ENCODE results near the gene FGF8.

The FGF8 gene

GRCh38 chr10:101778151-101778780, 2.4 kb upstream of the FGF8 start (continued):
- TF ChIP-seq CREB5 (CRISPR knock-in tag; IDR thresholded peaks at IDR 0.05; ENCODE audit: low read depth): no peak
- TF ChIP-seq GLIS3 (CRISPR knock-in tag; IDR thresholded peaks at IDR 0.05): no peak
- no peak for TF ChIP-seq ARNTL (CRISPR knock-in tag; IDR thresholded peaks at IDR 0.05; ENCODE audit: borderline replicate concordance, low read depth)

DNA sequence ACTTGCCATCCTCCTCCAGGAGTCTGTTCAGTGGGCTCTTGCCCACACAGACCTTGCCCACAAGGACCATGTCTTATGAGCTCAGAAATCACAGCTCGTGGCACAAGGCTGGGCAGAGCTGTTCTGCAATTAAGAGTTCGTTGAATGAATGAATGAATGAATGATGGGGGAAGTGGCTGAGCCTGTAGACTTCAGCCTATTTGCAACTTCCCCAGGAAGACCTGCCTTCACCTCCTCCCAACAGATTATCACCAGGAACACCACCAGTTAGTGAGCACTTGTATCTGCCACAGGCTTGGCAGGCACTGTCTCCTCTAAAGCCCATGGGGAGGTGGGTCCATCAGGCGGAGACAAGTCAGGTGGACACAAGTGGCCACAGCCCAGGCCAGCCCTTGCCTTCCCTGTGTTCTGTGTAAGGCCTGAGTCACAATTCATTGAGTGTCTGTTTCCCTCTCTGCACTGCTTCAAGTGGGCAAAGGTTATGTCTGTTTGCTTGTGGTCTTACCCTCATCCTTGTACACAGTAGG, 1.8 kb upstream of the FGF8 start:
- TF ChIP-seq TCF4 (CRISPR knock-in tag; IDR thresholded peaks at IDR 0.05; ENCODE audit: borderline replicate concordance) (no peak), ZFP3 (CRISPR knock-in tag; IDR thresholded peaks at IDR 0.05) (no peak), ZNF70 (CRISPR knock-in tag; IDR thresholded peaks at IDR 0.05) (no peak)
- no peak for ATAC-seq

- TF ChIP-seq CREB5 (CRISPR knock-in tag; IDR thresholded peaks at IDR 0.05; ENCODE audit: low read depth): no peak
- TF ChIP-seq RARB (CRISPR knock-in tag; IDR thresholded peaks at IDR 0.05): no peak
- TF ChIP-seq, protein P1, sequence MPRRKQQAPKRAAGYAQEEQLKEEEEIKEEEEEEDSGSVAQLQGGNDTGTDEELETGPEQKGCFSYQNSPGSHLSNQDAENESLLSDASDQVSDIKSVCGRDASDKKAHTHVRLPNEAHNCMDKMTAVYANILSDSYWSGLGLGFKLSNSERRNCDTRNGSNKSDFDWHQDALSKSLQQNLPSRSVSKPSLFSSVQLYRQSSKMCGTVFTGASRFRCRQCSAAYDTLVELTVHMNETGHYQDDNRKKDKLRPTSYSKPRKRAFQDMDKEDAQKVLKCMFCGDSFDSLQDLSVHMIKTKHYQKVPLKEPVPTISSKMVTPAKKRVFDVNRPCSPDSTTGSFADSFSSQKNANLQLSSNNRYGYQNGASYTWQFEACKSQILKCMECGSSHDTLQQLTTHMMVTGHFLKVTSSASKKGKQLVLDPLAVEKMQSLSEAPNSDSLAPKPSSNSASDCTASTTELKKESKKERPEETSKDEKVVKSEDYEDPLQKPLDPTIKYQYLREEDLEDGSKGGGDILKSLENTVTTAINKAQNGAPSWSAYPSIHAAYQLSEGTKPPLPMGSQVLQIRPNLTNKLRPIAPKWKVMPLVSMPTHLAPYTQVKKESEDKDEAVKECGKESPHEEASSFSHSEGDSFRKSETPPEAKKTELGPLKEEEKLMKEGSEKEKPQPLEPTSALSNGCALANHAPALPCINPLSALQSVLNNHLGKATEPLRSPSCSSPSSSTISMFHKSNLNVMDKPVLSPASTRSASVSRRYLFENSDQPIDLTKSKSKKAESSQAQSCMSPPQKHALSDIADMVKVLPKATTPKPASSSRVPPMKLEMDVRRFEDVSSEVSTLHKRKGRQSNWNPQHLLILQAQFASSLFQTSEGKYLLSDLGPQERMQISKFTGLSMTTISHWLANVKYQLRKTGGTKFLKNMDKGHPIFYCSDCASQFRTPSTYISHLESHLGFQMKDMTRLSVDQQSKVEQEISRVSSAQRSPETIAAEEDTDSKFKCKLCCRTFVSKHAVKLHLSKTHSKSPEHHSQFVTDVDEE (CRISPR knock-in tag; IDR thresholded peaks at IDR 0.05): no peak
- no peak for ATAC-seq
These were observed 375 bp upstream of the FGF8 start for GRCh38 chr10:101776161-101776817.

DNA sequence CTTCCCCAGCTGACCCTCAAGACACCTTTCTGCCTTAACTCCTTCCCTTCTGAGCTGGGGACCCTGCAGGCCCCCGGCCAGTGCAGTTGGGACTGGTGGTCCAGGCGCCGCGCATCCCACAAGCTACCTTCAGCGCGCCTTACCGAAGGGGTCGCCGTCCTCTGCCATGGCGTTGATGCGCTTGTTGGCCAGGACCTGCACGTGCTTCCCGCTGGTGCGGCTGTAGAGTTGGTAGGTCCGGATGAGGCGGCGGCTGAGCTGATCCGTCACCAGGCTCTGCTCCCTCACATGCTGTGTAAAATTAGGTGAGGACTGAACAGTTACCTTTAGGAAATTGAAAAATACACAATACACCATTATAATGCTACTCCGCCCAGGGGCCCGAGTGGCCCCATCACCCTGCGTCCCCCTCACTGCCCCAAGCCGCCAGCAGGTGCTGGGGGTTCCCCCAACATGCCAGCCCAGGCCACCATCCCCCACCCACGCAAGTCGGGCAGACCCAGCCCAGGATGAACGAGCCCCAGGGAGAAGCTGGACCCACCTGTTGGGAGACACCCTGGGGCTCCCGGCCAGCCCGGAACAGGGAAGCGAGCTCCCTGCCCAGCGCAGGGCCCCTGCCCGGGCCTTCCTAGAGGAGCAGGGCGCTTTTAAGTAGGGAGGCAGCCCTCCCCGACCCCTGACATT, 1.2 kb downstream of the FGF8 start:
- ATAC-seq: no peak
- TF ChIP-seq ZFP30 (CRISPR knock-in tag; IDR thresholded peaks at IDR 0.05) (no peak), PPARA (CRISPR knock-in tag; IDR thresholded peaks at IDR 0.05; ENCODE audit: borderline replicate concordance) (no peak), BACH2 (CRISPR knock-in tag; IDR thresholded peaks at IDR 0.05; ENCODE audit: borderline replicate concordance) (no peak), ZFP3 (CRISPR knock-in tag; IDR thresholded peaks at IDR 0.05) (no peak), OSR1 (CRISPR knock-in tag; IDR thresholded peaks at IDR 0.05) (no peak), ZNF8 (CRISPR knock-in tag; IDR thresholded peaks at IDR 0.05) (no peak), ZNF565 (CRISPR knock-in tag; conservative IDR thresholded peaks at IDR 0.05; ENCODE audit: low read depth) (no peak), SNAI2 (CRISPR knock-in tag; IDR thresholded peaks at IDR 0.05) (no peak), TOX (CRISPR knock-in tag; IDR thresholded peaks at IDR 0.05; ENCODE audit: borderline replicate concordance) (no peak), CSDC2 (CRISPR knock-in tag; IDR thresholded peaks at IDR 0.05) (no peak), GLIS3 (CRISPR knock-in tag; IDR thresholded peaks at IDR 0.05) (no peak), ZC3H10 (CRISPR knock-in tag; IDR thresholded peaks at IDR 0.05) (no peak), ESRRG (CRISPR knock-in tag; IDR thresholded peaks at IDR 0.05) (no peak)
- TF ChIP-seq, protein P1 (CRISPR knock-in tag; IDR thresholded peaks at IDR 0.05): no peak
- TF ChIP-seq, protein P2, sequence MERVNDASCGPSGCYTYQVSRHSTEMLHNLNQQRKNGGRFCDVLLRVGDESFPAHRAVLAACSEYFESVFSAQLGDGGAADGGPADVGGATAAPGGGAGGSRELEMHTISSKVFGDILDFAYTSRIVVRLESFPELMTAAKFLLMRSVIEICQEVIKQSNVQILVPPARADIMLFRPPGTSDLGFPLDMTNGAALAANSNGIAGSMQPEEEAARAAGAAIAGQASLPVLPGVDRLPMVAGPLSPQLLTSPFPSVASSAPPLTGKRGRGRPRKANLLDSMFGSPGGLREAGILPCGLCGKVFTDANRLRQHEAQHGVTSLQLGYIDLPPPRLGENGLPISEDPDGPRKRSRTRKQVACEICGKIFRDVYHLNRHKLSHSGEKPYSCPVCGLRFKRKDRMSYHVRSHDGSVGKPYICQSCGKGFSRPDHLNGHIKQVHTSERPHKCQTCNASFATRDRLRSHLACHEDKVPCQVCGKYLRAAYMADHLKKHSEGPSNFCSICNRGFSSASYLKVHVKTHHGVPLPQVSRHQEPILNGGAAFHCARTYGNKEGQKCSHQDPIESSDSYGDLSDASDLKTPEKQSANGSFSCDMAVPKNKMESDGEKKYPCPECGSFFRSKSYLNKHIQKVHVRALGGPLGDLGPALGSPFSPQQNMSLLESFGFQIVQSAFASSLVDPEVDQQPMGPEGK (CRISPR knock-in tag; IDR thresholded peaks at IDR 0.05; ENCODE audit: borderline replicate concordance): no peak
- TF ChIP-seq, protein P3, sequence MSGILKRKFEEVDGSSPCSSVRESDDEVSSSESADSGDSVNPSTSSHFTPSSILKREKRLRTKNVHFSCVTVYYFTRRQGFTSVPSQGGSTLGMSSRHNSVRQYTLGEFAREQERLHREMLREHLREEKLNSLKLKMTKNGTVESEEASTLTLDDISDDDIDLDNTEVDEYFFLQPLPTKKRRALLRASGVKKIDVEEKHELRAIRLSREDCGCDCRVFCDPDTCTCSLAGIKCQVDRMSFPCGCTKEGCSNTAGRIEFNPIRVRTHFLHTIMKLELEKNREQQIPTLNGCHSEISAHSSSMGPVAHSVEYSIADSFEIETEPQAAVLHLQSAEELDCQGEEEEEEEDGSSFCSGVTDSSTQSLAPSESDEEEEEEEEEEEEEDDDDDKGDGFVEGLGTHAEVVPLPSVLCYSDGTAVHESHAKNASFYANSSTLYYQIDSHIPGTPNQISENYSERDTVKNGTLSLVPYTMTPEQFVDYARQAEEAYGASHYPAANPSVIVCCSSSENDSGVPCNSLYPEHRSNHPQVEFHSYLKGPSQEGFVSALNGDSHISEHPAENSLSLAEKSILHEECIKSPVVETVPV (CRISPR knock-in tag; IDR thresholded peaks at IDR 0.05): no peak
